KMS-11 (cell line): Measurements from ENCODE around the gene C1QL2.

Experiments used
- H2AFZ ChIP-seq: fragments of 200-600 bp; sonication (generic); 2 replicates; pipeline ENCODE4 v1.6.1; 2016; ENCODE audit warnings: antibody characterized with exemption, mixed run types, low read depth
- H3K27ac ChIP-seq: fragments of 200-600 bp; sonication (generic); 2 replicates; pipeline ENCODE4 v1.6.1; 2016; ENCODE audit warnings: mild to moderate bottlenecking, mixed run types
- H3K27me3 ChIP-seq: fragments of 200-600 bp; sonication (generic); 2 replicates; pipeline ENCODE4 v1.6.1; 2017; ENCODE audit warnings: mild to moderate bottlenecking, low read depth, mixed run types, moderate library complexity; ENCODE audit not compliant: insufficient read depth
- H3K36me3 ChIP-seq: fragments of 200-600 bp; sonication (generic); 2 replicates; pipeline ENCODE4 v1.6.1; 2017; ENCODE audit warnings: mild to moderate bottlenecking, mixed run types; ENCODE audit not compliant: insufficient read depth
- H3K4me1 ChIP-seq: fragments of 200-600 bp; sonication (generic); 2 replicates; pipeline ENCODE4 v1.6.1; 2016; ENCODE audit warnings: mild to moderate bottlenecking, low read depth, mixed run types; ENCODE audit not compliant: poor library complexity, severe bottlenecking
- H3K4me2 ChIP-seq: fragments of 200-600 bp; sonication (generic); 2 replicates; pipeline ENCODE4 v1.7.0; 2016; ENCODE audit warnings: mild to moderate bottlenecking, mixed run types
- H3K4me3 ChIP-seq: fragments of 200-600 bp; sonication (generic); IDR thresholded peaks from 2 replicates; pipeline ENCODE4 v1.6.1; 2017; ENCODE audit warnings: low read depth, low read length, mixed read lengths; ENCODE audit not compliant: insufficient read depth
- H3K79me2 ChIP-seq: fragments of 200-600 bp; sonication (generic); 2 replicates; pipeline ENCODE4 v1.6.1; 2016; ENCODE audit warnings: low read depth, mixed run types; ENCODE audit not compliant: insufficient read depth
- H3K9ac ChIP-seq: fragments of 200-600 bp; sonication (generic); 2 replicates; pipeline ENCODE4 v1.6.1; 2016; ENCODE audit warnings: mild to moderate bottlenecking, mixed run types
- H4K20me1 ChIP-seq: fragments of 200-600 bp; sonication (generic); 2 replicates; pipeline ENCODE4 v1.6.1; 2016; ENCODE audit warnings: mild to moderate bottlenecking, mixed run types; ENCODE audit not compliant: insufficient read depth
- CTCF ChIP-seq: fragments of 200-600 bp; sonication (generic); conservative IDR thresholded peaks from 2 replicates; pipeline ENCODE4 v1.6.1; 2017; ENCODE audit warnings: low read depth, mild to moderate bottlenecking, antibody characterized with exemption, low read length, moderate library complexity, mixed read lengths

The C1QL2 gene

GRCh38 chr2:119117891-119118882 lies 40.4 kb downstream of the C1QL2 start:
- no peak overlapping the region for H2AFZ ChIP-seq
- no peak overlapping the region for H3K4me3 ChIP-seq
- H3K4me1 ChIP-seq: no peaks in the 10 kb centered on the region
- TF ChIP-seq CTCF: no peak
- H3K79me2 ChIP-seq: no peaks in the 10 kb centered on the region
- H3K27me3 ChIP-seq: no peaks in the 10 kb centered on the region
- no peaks in the 10 kb centered on the region for H4K20me1 ChIP-seq
- no peak overlapping the region for H3K27ac ChIP-seq
- no peaks in the 10 kb centered on the region for H3K36me3 ChIP-seq
- no peak overlapping the region for H3K4me2 ChIP-seq
- H3K9ac ChIP-seq: no peak overlapping the region

- Histone ChIP-seq H3K4me1 (no peaks in the 10 kb centered on the region), H3K36me3 (no peaks in the 10 kb centered on the region), H2AFZ (no peak overlapping the region), H3K79me2 (no peaks in the 10 kb centered on the region), H4K20me1 (no peaks in the 10 kb centered on the region), H3K27me3 (no peaks in the 10 kb centered on the region), H3K9ac (no peak overlapping the region), H3K4me2 (no peak overlapping the region), H3K27ac (no peak overlapping the region), H3K4me3 (no peak overlapping the region)
- no peak for TF ChIP-seq CTCF
Observed at GRCh38 chr2:119117408-119117807, 41.1 kb downstream of the C1QL2 start.

- H3K79me2 ChIP-seq: no peaks in the 10 kb centered on the region
- no peak overlapping the region for H3K9ac ChIP-seq
- no peak overlapping the region for H2AFZ ChIP-seq
- H3K27me3 ChIP-seq: no peaks in the 10 kb centered on the region
- H3K4me3 ChIP-seq: no peak overlapping the region
- no peak for TF ChIP-seq CTCF
- no peaks in the 10 kb centered on the region for H3K36me3 ChIP-seq
- no peaks in the 10 kb centered on the region for H4K20me1 ChIP-seq
- H3K4me1 ChIP-seq: no peaks in the 10 kb centered on the region
- no peak overlapping the region for H3K4me2 ChIP-seq
- H3K27ac ChIP-seq: no peak overlapping the region
Observed at GRCh38 chr2:119116411-119117295, 41.9 kb downstream of the C1QL2 start.

GRCh38 chr2:119114266-119114665 lies 44.3 kb downstream of the C1QL2 start:
- Histone ChIP-seq H3K4me2 (no peak overlapping the region), H3K27ac (no peak overlapping the region), H3K79me2 (no peaks in the 10 kb centered on the region), H3K4me3 (no peak overlapping the region), H2AFZ (no peak overlapping the region), H3K27me3 (no peaks in the 10 kb centered on the region), H3K36me3 (no peaks in the 10 kb centered on the region), H3K9ac (no peak overlapping the region), H3K4me1 (no peaks in the 10 kb centered on the region), H4K20me1 (no peaks in the 10 kb centered on the region)
- TF ChIP-seq CTCF: no peak
